Prostate gland (tissue), 2 donors: ENCODE data around the gene PDZRN3. TPM values are rescaled to one million over a fixed set of nuclear protein-coding genes. Genes with fewer than 3 reads are reported as not detected.

Experiments
- DNase-seq: peaks from one replicate; pipeline ENCODE4 v3.0.0-alpha.2; 2019; ENCODE audit warnings: low spot score
- H3K27ac ChIP-seq, 2 donors: fragments of 200-600 bp; sonication (generic); 2 replicates each; pipeline ENCODE4 v1.5.1; 2017 to 2019
- H3K27me3 ChIP-seq: fragments of 200-600 bp; sonication (generic); replicated peaks from 2 replicates; pipeline ENCODE4 v1.5.1; 2019; ENCODE audit not compliant: insufficient read depth
- H3K36me3 ChIP-seq, 2 donors: fragments of 200-600 bp; sonication (generic); 1 replicate in 1 of 2; 2 replicates in 1 of 2; pipeline versions ENCODE4 v1.5.1 to v1.8.1; 2017 to 2019
- H3K4me1 ChIP-seq: fragments of 200-600 bp; sonication (generic); replicated peaks from 2 replicates; pipeline ENCODE4 v1.5.1; 2019
- H3K4me3 ChIP-seq, 2 donors: fragments of 200-600 bp; sonication (generic); 2 replicates each; pipeline ENCODE4 v1.5.1; 2017 to 2019
- H3K9me3 ChIP-seq: fragments of 200-600 bp; sonication (generic); 2 replicates; pipeline ENCODE4 v1.5.1; 2017
- CTCF ChIP-seq, 4 experiments: fragments of 200-600 bp in 2 of 4; fragments of 450-650 bp in 2 of 4; sonication (generic) in 2 of 4; IDR thresholded peaks; 1 replicate in 3 of 4; 2 replicates in 1 of 4; pipeline ENCODE4 v1.5.1; 2016 to 2019; ENCODE audit warnings: antibody characterized with exemption in 4 of 4, mild to moderate bottlenecking in 2 of 4, moderate library complexity in 2 of 4
- POLR2A ChIP-seq: fragments of 450-650 bp; IDR thresholded peaks from one replicate; pipeline ENCODE4 v1.6.1; 2016; ENCODE audit warnings: antibody characterized with exemption, mild to moderate bottlenecking
- POLR2AphosphoS5 ChIP-seq: sonication (generic); formaldehyde crosslinking; IDR thresholded peaks from one replicate; pipeline ENCODE4 v1.6.1; 2017; ENCODE audit warnings: antibody characterized with exemption
- WGBS: methylation state at CpG from one replicate; pipeline ENCODE4 v1.1.5; 2018; 5-methylcytosine and 5-hydroxymethylcytosine counted together
- intact Hi-C: fragments of 100-400 bp; cut with DNase I; formaldehyde crosslinking; loops from one replicate; pipeline ENCODE4 v1.14.2; 2022
- total RNA-seq, 2 donors: library from RNA; depleted of rRNA; stranded (reverse); fragments of >200 nt; gene quantifications; one replicate each; pipeline ENCODE4 v1.1.0, GENCODE V29; 2016

Gene PDZRN3
- total RNA-seq, 2 donors from 2014 or later, result 80.9 to 143 TPM

- Histone ChIP-seq H3K4me3 (no peak overlapping the region), H3K27ac (peak overlapping the region; percentile 9 to 28), H3K36me3 (no peaks in the 10 kb centered on the region), H3K9me3 (no peaks in the 10 kb centered on the region), H3K4me1 (peaks cover 21% of the 10 kb centered on the region), H3K27me3 (no peaks in the 10 kb centered on the region)
- no peak for DNase-seq
- WGBS, result 15% methylated on average over 5 of the region's 5 CpGs
- intact Hi-C loops, result no loop called here
- TF ChIP-seq CTCF (IDR thresholded peaks at IDR 0.05) (no peak), POLR2A (no peak), POLR2AphosphoS5 (no peak)
Observed at GRCh38 chr3:73600293-73600938, 24.3 kb downstream of the PDZRN3 start.

- Histone ChIP-seq H3K36me3 (no peaks in the 10 kb centered on the region), H3K27me3 (no peaks in the 10 kb centered on the region), H3K9me3 (no peaks in the 10 kb centered on the region), H3K4me1 (peaks cover 21% of the 10 kb centered on the region), H3K4me3 (no peak overlapping the region), H3K27ac (no peak overlapping the region)
- 87% methylated on average over 3 of the region's 3 CpGs for WGBS
- intact Hi-C loops, result no loop called here
- TF ChIP-seq CTCF (IDR thresholded peaks at IDR 0.05) (no peak), POLR2A (no peak), POLR2AphosphoS5 (no peak)
- DNase-seq, result no peak
Observed at GRCh38 chr3:73599605-73600004, 25.1 kb downstream of the PDZRN3 start.

- peaks cover 15% of the 10 kb centered on the region for H3K4me1 ChIP-seq
- no peak overlapping the region for H3K27ac ChIP-seq
- no peaks in the 10 kb centered on the region for H3K36me3 ChIP-seq
- DNase-seq, result no peak
- TF ChIP-seq CTCF (IDR thresholded peaks at IDR 0.05) (no peak), POLR2AphosphoS5 (no peak), POLR2A (no peak)
- 95% methylated on average over 3 of the region's 3 CpGs for WGBS
- H3K27me3 ChIP-seq, result no peaks in the 10 kb centered on the region
- no peaks in the 10 kb centered on the region for H3K9me3 ChIP-seq
- intact Hi-C loops, result no loop called here
- no peak overlapping the region for H3K4me3 ChIP-seq
Observed at GRCh38 chr3:73597476-73597875, 27.3 kb downstream of the PDZRN3 start.

GRCh38 chr3:73592154-73593144, 32.3 kb downstream of the PDZRN3 start:
- Histone ChIP-seq H3K9me3 (no peaks in the 10 kb centered on the region), H3K36me3 (no peaks in the 10 kb centered on the region), H3K4me1 (no peaks in the 10 kb centered on the region), H3K27me3 (no peaks in the 10 kb centered on the region), H3K27ac (no peak overlapping the region), H3K4me3 (no peak overlapping the region)
- TF ChIP-seq CTCF (IDR thresholded peaks at IDR 0.05) (no peak), POLR2A (no peak), POLR2AphosphoS5 (no peak)
- DNase-seq, result no peak
- intact Hi-C loops, result no loop called here
- WGBS, result 80% methylated on average over 11 of the region's 11 CpGs
